Measurements from ENCODE around the gene ARHGAP30. TPM values are rescaled to one million over a fixed set of nuclear protein-coding genes. Genes with fewer than 3 reads are reported as not detected.

ARHGAP30 gene
- total RNA-seq, 8 experiments from 2014 or later: 0.64 to 2.8 (median 1.3) TPM

- 40 to 100% (median 84%) methylated on average over 1 to 6 of the region's 6 CpGs; no CpG with 5 or more reads in 4 of the 10 experiments for WGBS, 10 experiments
- in situ Hi-C loops (cut with MboI; ENCODE audit: low pct_unique_long_range_greater_than_20kb in 2 of 9, low sequenced_read_pairs in 9 of 9, unreplicated experiment in 9 of 9): no loop called here
- ATAC-seq (replicated peaks in 6 of 8): no peak
- Histone ChIP-seq H3K27ac (no peak overlapping the region), H3K4me1 (replicated peaks in 1 of 2) (no peaks in the 10 kb centered on the region), H3K4me3 (no peak overlapping the region)
Observed at GRCh38 chr1:161059293-161059692, 10.4 kb downstream of the ARHGAP30 start.

- Histone ChIP-seq H3K27ac (no peak overlapping the region), H3K4me3 (no peak overlapping the region), H3K4me1 (replicated peaks in 1 of 2) (no peaks in the 10 kb centered on the region)
- 43 to 100% (median 81%) methylated on average over 1 to 7 of the region's 7 CpGs; no CpG with 5 or more reads in 2 of the 10 experiments for WGBS, 10 experiments
- ATAC-seq (replicated peaks in 6 of 8): no peak
- in situ Hi-C loops (cut with MboI; ENCODE audit: low pct_unique_long_range_greater_than_20kb in 2 of 9, low sequenced_read_pairs in 9 of 9, unreplicated experiment in 9 of 9): no loop called here
Observed at GRCh38 chr1:161054805-161055204, 14.9 kb downstream of the ARHGAP30 start.

DNA sequence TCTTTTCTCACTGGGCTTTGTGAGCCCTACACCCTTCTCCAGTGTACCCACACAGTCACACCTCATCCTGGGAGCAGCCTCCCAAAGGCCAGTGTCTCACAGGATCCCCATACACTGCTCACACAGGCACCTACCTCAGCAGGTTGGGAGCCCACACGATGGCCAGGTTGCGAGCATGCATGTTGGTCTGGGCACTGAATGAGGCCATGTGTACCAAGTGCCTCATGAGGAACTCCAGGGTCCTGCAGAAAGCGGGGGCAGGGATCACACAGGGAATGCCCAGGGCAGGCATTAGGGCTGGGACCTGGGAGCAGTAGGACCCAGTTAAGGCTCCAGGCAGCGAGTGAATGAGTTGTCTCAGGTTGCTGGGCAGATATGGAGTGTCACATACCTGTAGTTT lies 15.5 kb downstream of the ARHGAP30 start:
- no peak for ATAC-seq (replicated peaks in 6 of 8)
- Histone ChIP-seq H3K27ac (no peak overlapping the region), H3K4me3 (no peak overlapping the region), H3K4me1 (replicated peaks in 1 of 2) (no peaks in the 10 kb centered on the region)
- in situ Hi-C loops (cut with MboI; ENCODE audit: low pct_unique_long_range_greater_than_20kb in 2 of 9, low sequenced_read_pairs in 9 of 9, unreplicated experiment in 9 of 9): no loop called here
- WGBS, 10 experiments: 78 to 100% (median 90%) methylated on average over 1 to 4 of the region's 4 CpGs; no CpG with 5 or more reads in 5 of the 10 experiments

GRCh38 chr1:161052899-161053298 lies 16.8 kb downstream of the ARHGAP30 start:
- Histone ChIP-seq H3K4me3 (no peak overlapping the region), H3K4me1 (replicated peaks in 1 of 2) (no peaks in the 10 kb centered on the region), H3K27ac (no peak overlapping the region)
- 61 to 100% (median 70%) methylated on average over 1 to 3 of the region's 3 CpGs; no CpG with 5 or more reads in 7 of the 10 experiments for WGBS, 10 experiments
- no peak for ATAC-seq (replicated peaks in 6 of 8)
- in situ Hi-C loops (cut with MboI; ENCODE audit: low pct_unique_long_range_greater_than_20kb in 2 of 9, low sequenced_read_pairs in 9 of 9, unreplicated experiment in 9 of 9): no loop called here

- 40 to 90% (median 80%) methylated on average over 1 to 2 of the region's 10 CpGs; no CpG with 5 or more reads in 7 of the 10 experiments for WGBS, 10 experiments
- in situ Hi-C loops (cut with MboI; ENCODE audit: low pct_unique_long_range_greater_than_20kb in 2 of 9, low sequenced_read_pairs in 9 of 9, unreplicated experiment in 9 of 9): no loop called here
Observed at GRCh38 chr1:161051219-161051618, 18.5 kb downstream of the ARHGAP30 start.

DNA sequence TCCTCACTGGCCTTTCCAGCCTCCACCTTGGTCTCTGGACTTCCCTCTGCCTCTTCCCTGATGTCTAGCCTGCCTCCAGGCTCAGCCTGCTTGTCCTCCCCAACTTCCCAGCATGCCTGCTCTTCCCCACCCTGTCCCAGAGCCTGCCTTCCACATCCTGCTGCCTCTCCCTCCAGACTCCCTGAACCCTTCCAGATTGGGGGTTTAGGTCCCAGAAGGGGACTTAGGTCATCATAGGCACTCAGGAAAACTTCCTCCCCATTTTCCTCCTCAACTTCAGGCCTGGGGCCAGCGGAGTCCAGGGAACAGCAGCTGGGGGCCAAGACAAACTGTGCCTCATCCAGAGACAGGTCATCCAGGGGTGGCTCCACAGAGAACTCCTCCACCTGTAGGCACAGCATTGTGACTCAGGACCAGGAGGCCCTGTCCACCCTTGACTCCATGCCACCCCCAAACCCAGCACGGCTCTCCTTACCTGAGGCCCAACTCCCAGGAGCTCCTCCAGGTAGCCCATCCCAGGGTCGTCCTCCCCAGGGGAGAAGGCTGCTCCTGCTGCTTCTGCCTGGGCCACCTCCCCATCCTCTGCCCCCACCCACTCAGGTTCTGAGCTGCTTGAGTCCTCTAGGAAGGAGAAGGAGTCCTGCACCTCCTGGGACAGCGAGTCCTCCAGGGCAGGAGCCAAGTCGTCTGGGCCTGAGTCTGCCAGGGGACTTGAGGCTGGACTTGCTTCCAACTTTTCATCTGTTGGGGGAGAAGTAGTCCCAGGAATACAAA lies 20.6 kb downstream of the ARHGAP30 start:
- Histone ChIP-seq H3K4me1 (replicated peaks in 1 of 2) (peaks cover 7 to 10% of the 10 kb centered on the region in 2 donors), H3K27ac (no peak overlapping the region), H3K4me3 (no peak overlapping the region)
- ATAC-seq (replicated peaks in 6 of 8): no peak
- in situ Hi-C loops (cut with MboI; ENCODE audit: low pct_unique_long_range_greater_than_20kb in 2 of 9, low sequenced_read_pairs in 9 of 9, unreplicated experiment in 9 of 9): loop anchor here in 1 of 9 experiments (25.0 kb wide), 1 partner anchor 88 kb away; the partner anchor contains the start of gene DEDD
- 60 to 100% (median 90%) methylated on average over 1 to 4 of the region's 5 CpGs; no CpG with 5 or more reads in 3 of the 10 experiments for WGBS, 10 experiments

More at GRCh38 chr1:161051219-161051618, 18.5 kb downstream of the ARHGAP30 start:
- Histone ChIP-seq H3K27ac (no peak overlapping the region), H3K4me3 (no peak overlapping the region), H3K4me1 (replicated peaks in 1 of 2) (peaks cover 3 to 6% of the 10 kb centered on the region in 2 donors)
- no peak for ATAC-seq (replicated peaks in 6 of 8)

DNA sequence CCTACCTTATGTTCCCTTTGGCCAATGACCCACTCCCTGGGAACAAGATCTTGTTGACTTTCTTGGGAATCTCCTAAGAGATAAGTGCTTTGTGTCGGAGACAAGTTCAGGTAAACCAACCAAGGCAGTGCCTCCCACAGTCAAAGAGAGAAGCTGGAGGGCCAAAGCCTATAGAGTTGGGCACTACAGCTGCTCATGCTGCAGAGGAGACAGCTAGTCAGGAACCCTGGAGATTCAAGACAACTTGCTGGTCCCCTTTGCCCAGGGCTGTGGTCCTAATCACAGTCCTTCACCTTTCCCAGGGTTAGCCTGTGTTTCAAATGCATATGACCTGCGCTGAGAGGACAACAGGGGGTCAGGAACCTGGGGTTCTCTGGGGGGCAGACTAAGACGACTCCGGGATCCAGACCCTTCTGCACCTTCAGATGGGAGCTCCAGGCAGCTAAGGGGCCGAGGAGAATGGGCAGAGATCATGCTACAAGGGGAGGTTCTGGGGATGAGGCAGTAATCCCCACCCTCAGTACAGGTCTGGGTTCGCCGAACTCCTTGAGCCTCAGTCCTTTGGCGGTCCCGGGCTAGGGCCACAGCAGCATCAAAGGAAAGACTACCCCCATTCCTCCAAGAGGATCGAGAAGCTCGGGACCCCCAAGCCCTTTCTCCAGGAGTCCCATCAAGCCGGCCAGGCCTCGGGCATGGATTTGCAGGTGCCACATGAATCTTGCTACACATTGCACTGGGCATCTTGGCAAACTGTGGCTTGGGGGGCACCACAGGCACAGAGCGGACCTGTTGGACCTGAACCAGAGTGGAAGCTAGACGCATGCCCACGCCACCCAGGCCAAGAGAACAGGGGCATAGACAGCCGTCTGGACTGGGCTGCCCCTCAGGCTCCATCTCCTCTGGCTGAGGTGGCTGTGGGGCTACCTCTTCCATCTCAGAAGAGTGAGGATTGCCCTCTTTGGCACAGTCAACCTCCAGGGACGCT lies 22.0 kb downstream of the ARHGAP30 start:
- no peak overlapping the region for H3K27ac ChIP-seq
- peaks cover 9 to 15% of the 10 kb centered on the region in 2 donors for H3K4me1 ChIP-seq (replicated peaks in 1 of 2)
- in situ Hi-C loops (cut with MboI; ENCODE audit: low pct_unique_long_range_greater_than_20kb in 2 of 9, low sequenced_read_pairs in 9 of 9, unreplicated experiment in 9 of 9): loop anchor here in 1 of 9 experiments (25.0 kb wide), 1 partner anchor 90 kb away; the partner anchor contains the start of gene DEDD
- no peak for ATAC-seq (replicated peaks in 6 of 8)
- no peak overlapping the region for H3K4me3 ChIP-seq
- WGBS, 10 experiments: 71 to 100% (median 98%) methylated on average over 1 to 13 of the region's 18 CpGs; no CpG with 5 or more reads in 2 of the 10 experiments

DNA sequence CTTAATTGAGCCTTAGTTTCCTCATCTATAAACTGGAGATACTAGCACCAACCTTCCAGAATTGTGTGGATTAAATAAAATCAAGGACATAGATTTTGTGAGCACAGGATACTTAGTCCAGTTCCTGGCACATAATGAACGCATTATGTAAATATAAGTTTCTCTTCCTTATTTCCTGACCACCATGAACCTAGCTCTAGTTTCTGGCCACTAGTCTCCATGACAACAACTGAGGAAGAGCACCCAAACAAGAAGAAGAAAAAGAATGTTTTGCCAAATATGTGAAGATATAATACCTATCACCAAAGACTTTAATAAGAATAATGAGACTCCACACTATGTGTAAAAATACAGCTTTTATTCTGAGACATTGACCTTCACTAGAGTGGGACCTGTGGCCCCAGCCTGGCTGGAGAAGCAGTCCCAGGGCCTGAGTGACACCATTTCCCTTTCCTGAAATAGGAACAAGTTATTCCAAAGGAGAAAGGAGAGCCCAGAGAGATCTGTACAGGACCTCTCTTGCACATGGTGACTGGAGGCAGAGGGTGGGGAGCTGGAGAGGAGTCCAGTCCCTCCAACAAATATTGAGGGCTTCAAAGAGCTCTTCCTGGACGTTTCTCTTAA lies 23.0 kb downstream of the ARHGAP30 start:
- peaks cover 9 to 15% of the 10 kb centered on the region in 2 donors for H3K4me1 ChIP-seq (replicated peaks in 1 of 2)
- H3K27ac ChIP-seq: peak overlapping the region; percentile 98 to 99
- in situ Hi-C loops (cut with MboI; ENCODE audit: low pct_unique_long_range_greater_than_20kb in 2 of 9, low sequenced_read_pairs in 9 of 9, unreplicated experiment in 9 of 9): loop anchor here in 1 of 9 experiments (25.0 kb wide), 1 partner anchor 91 kb away; the partner anchor contains the start of gene DEDD
- peak overlapping the region; percentile 61 to 81 (median 62) for H3K4me3 ChIP-seq
- no peak for ATAC-seq (replicated peaks in 6 of 8)
- WGBS, 10 experiments: 30 to 100% (median 71%) methylated on average over 1 to 2 of the region's 2 CpGs; no CpG with 5 or more reads in 2 of the 10 experiments

- peaks cover 9 to 15% of the 10 kb centered on the region in 2 donors for H3K4me1 ChIP-seq (replicated peaks in 1 of 2)
- peak; percentile 80 to 87 (median 85) for ATAC-seq (replicated peaks in 6 of 8)
- in situ Hi-C loops (cut with MboI; ENCODE audit: low pct_unique_long_range_greater_than_20kb in 2 of 9, low sequenced_read_pairs in 9 of 9, unreplicated experiment in 9 of 9): loop anchor here in 1 of 9 experiments (25.0 kb wide), 1 partner anchor 91 kb away; the partner anchor contains the start of gene DEDD
- peak within 1 kb of the TSS; percentile 98 to 99 for H3K27ac ChIP-seq
- WGBS, 10 experiments: 0 to 2% (median 0%) methylated on average over 1 to 18 of the region's 29 CpGs; no CpG with 5 or more reads in 1 of the 10 experiments
- H3K4me3 ChIP-seq: peak within 1 kb of the TSS; percentile 61 to 81 (median 62)
Observed at GRCh38 chr1:161045736-161046604, 23.7 kb downstream of the ARHGAP30 start, which contains the start of gene USF1. Gene USF1 (minus strand): TSS chr1:161045977. CDS start chr1:161043275, 2,702 bp downstream.

DNA sequence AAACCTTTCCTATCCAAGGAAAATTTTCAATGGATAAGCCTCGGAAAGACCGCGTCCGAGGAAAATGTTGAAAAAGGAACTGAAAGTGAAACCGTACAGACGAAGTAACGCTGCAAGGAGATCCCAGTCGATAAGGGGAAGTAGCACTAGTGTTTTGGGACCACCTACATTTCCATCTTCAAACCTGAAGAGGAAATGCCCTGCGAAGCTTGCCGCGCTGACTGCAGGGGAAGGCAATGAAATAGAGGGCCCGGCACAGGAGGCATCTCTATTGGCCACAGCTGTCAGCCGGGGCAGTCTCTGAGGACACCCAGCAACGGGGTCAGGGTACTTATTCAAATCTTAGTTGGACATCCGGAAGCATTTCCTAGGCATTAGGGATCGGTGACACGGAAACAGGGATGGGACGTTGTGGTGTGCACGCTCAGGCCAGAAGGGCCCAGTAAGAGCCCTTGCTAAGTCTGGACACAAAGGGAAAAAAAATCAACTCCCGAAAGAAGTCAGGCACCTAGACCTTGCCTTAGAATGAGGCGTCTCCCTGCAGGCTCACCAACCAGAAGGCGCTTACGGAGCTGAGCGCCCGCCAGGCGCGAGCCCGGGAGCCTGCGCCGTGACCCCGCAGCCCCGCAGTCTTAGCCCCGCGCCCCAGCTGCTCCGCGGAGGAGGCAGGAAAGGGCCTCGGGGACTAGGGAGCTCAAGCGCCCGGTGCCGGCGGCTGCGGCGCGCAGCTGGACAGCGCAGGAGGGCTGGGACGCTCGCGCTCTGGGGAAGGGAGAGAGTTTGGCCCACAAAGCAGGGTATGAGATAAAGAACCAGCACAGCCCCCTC lies 24.6 kb downstream of the ARHGAP30 start:
- peaks cover 9 to 15% of the 10 kb centered on the region in 2 donors for H3K4me1 ChIP-seq (replicated peaks in 1 of 2)
- H3K4me3 ChIP-seq: peak overlapping the region; percentile 61 to 81 (median 62)
- peak; percentile 57 to 80 (median 74) for ATAC-seq (replicated peaks in 6 of 8)
- in situ Hi-C loops (cut with MboI; ENCODE audit: low pct_unique_long_range_greater_than_20kb in 2 of 9, low sequenced_read_pairs in 9 of 9, unreplicated experiment in 9 of 9): loop anchor here in 1 of 9 experiments (25.0 kb wide), 1 partner anchor 92 kb away; the partner anchor contains the start of gene DEDD
- H3K27ac ChIP-seq: peak overlapping the region; percentile 98 to 99
- 0 to 10% (median 2%) methylated on average over 1 to 21 of the region's 48 CpGs; no CpG with 5 or more reads in 2 of the 10 experiments for WGBS, 10 experiments

- H3K4me1 ChIP-seq (replicated peaks in 1 of 2): peaks cover 9 to 15% of the 10 kb centered on the region in 2 donors
- ATAC-seq (replicated peaks in 6 of 8): no peak
- peak overlapping the region; percentile 98 to 99 for H3K27ac ChIP-seq
- H3K4me3 ChIP-seq: peak overlapping the region; percentile 61 to 81 (median 62)
- in situ Hi-C loops (cut with MboI; ENCODE audit: low pct_unique_long_range_greater_than_20kb in 2 of 9, low sequenced_read_pairs in 9 of 9, unreplicated experiment in 9 of 9): loop anchor here in 1 of 9 experiments (25.0 kb wide), 1 partner anchor 93 kb away; the partner anchor contains the start of gene DEDD
Observed at GRCh38 chr1:161044535-161044907, 25.2 kb downstream of the ARHGAP30 start.

Measured in motor neuron (in vitro differentiated cells).